Activated T-cell treated with anti-CD3 and anti-CD28 coated beads, Interleukin-2, amount 50 U/mL, for 24 hours (primary cell): Measurements from ENCODE around the gene UBE4B.
"Not testable (repeated sequence)": the region's sequence is repeated elsewhere in the genome, so short reads cannot be mapped to it uniquely, and the experiment has no call there.

Source experiments
- DNase-seq: peaks from one replicate; pipeline ENCODE4 v3.0.0-alpha.2; 2020
- H3K27ac Mint-ChIP-seq: 2 replicates; pipeline ENCODE4 v1.8.0; 2020; ENCODE audit warnings: mild to moderate bottlenecking, mixed read lengths
- H3K27me3 Mint-ChIP-seq: 2 replicates; pipeline ENCODE4 v1.8.0; 2020; ENCODE audit warnings: mixed read lengths
- H3K36me3 Mint-ChIP-seq: 2 replicates; pipeline ENCODE4 v1.8.0; 2020; ENCODE audit warnings: low read depth, mixed read lengths
- H3K4me1 Mint-ChIP-seq: 2 replicates; pipeline ENCODE4 v1.8.0; 2020; ENCODE audit warnings: low read depth, mixed read lengths
- H3K4me3 Mint-ChIP-seq: 2 replicates; pipeline ENCODE4 v1.8.0; 2020; ENCODE audit warnings: mild to moderate bottlenecking, moderate library complexity, mixed read lengths
- H3K9me3 Mint-ChIP-seq: 2 replicates; pipeline ENCODE4 v1.8.0; 2020; ENCODE audit warnings: mixed read lengths

UBE4B gene

DNA sequence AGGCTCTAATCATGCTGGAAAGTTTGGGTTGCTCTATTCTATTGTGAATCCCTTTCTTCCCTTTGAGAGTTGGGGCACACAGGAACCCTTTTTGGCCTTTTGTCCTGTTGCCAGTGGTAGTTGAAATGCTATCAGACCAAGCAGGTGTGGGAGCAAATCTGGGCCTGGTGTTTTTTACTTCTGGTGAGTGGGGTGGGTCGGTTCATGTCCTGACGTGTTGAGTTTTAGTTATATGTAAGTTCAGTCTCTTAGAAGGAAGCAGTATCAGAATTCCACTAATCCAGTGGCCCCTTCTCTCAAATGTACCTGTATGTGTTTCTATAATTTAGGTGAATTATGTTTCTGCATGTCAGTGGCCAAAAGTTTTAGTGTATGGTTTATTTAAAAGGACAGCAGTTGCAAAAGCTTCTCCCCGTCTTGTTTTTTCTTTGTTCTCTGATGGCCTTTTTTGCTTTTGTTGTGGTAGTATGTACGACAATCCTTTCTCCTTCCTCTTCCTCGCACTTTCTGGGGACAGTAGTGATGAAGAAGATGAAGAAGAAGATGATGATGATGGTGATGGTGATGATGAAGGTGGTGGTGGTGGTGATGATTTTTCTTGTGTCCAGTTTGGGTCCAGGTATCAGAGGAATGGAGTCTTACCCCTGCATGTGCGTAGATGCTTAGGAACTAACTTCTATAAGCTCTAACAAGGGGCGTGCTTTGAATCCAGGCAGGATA is 74.2 kb downstream of the UBE4B start:
- H3K27me3 Mint-ChIP-seq, result no peaks in the 10 kb centered on the region
- no peak overlapping the region for H3K27ac Mint-ChIP-seq
- H3K36me3 Mint-ChIP-seq, result peaks cover 77% of the 10 kb centered on the region
- H3K4me1 Mint-ChIP-seq, result no peaks in the 10 kb centered on the region
- DNase-seq, result no peak
- H3K4me3 Mint-ChIP-seq, result no peak overlapping the region
- H3K9me3 Mint-ChIP-seq, result no peaks in the 10 kb centered on the region

DNA sequence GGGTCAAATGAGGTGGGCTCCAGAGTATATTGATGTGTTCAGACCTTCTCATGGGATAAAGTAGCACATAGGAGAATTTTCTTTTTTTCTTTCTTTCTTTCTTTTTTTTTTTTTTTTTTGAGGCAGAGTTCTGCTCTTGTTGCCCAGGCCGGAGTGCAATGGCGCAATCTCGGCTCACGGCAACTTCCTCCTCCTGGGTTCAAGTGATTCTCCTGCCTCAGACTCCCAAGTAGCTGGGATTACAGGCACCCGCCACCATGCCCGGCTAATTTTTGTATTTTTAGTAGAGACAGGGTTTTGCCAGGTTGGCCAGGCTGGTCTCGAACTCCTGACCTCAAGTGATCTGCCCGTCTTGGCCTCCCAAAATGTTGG is 74.7 kb downstream of the UBE4B start:
- H3K9me3 Mint-ChIP-seq, H3K27ac Mint-ChIP-seq, H3K27me3 Mint-ChIP-seq, H3K4me1 Mint-ChIP-seq, DNase-seq, H3K4me3 Mint-ChIP-seq: not testable (repeated sequence)
- H3K36me3 Mint-ChIP-seq, result peaks cover 76% of the 10 kb centered on the region

DNA sequence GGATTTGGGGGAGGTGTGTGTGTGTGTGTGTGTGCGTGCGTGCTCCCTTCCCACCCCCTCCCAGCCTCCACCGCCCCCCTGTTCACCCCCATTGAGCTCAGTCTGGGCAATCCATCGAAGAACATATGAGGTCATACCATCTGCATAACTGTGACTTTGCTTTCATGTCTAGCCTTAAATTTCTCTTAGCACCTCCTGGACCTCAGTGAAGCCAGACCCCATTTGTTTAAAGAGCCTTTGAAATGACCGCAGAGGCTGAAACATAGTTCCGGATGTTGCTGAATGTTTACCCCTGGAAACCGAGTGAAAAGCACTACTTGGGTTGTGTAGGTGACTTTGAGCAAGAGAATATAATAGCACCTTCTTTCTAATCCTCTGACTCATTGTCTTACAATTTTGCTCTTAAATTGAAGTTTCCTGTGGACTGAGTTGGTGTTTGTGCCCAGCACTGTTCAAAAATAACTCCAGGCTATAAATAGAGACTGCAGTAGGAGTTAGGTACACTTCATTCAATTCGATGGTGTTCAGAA is 75.4 kb downstream of the UBE4B start:
- DNase-seq, result no peak
- H3K9me3 Mint-ChIP-seq, result no peaks in the 10 kb centered on the region
- H3K4me3 Mint-ChIP-seq, result no peak overlapping the region
- no peaks in the 10 kb centered on the region for H3K4me1 Mint-ChIP-seq
- H3K27me3 Mint-ChIP-seq, result no peaks in the 10 kb centered on the region
- no peak overlapping the region for H3K27ac Mint-ChIP-seq
- H3K36me3 Mint-ChIP-seq, result peaks cover 76% of the 10 kb centered on the region

DNA sequence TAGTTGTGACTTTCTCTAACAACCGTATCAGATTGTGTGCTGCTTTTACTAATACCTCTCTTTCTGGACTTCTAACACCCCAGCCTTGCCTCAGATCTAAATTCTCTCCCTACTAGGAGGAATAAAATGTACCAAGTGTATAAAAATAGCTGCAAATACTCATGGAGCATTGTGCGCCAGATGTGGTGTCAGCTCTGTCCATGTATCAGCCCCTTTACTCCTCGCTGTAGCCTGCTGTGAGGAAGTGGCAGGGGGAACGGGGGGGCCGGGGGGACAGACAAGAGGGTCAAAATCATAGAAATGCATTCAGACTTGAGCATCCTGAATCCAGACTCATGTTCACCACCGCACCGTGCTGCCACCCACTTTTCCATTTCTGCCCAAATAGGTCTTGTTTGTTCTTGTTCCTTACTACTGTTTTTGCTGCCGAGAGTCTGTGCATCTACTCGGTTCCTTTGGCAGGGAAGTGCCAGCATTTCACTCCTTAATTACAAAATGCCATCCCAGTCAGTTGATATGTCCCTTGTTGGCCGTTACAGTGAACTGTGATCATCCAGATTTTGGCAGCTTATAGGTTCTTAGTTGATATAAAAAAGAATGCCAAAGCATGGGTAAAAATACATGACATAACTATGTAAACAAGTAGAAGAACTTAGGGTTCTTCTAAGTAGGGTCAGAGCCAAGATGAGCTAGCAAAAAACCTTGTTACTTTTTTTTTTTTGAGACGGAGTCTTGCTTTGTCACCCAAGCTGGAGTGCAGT is 76.4 kb downstream of the UBE4B start:
- Mint-ChIP-seq H3K36me3 (peaks cover 72% of the 10 kb centered on the region), H3K27me3 (no peaks in the 10 kb centered on the region), H3K4me3 (no peak overlapping the region), H3K4me1 (no peaks in the 10 kb centered on the region), H3K9me3 (no peaks in the 10 kb centered on the region), H3K27ac (no peak overlapping the region)
- no peak for DNase-seq

DNA sequence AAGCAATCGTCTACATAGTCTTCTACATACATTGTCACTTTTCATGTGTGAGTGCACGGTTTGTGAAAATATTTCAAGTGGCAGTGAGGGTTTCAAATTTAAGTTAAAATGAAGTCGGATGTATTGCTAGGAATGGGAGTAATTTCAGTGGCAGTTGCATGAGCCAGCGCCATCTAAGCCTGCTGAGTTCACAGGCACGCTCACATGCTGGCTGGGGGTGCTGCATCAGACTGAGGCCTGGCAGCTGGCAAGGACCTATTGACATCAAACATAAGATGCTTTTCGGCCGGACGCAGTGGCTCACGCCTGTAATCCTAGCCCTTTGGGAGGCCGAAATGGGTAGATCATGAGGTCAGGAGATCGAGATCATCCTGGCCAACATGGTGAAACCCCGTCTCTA is 80.7 kb downstream of the UBE4B start:
- no peak overlapping the region for H3K27ac Mint-ChIP-seq
- no peaks in the 10 kb centered on the region for H3K9me3 Mint-ChIP-seq
- no peak for DNase-seq
- no peaks in the 10 kb centered on the region for H3K27me3 Mint-ChIP-seq
- H3K4me1 Mint-ChIP-seq, result no peaks in the 10 kb centered on the region
- peaks cover 62% of the 10 kb centered on the region for H3K36me3 Mint-ChIP-seq
- H3K4me3 Mint-ChIP-seq, result no peak overlapping the region

DNA sequence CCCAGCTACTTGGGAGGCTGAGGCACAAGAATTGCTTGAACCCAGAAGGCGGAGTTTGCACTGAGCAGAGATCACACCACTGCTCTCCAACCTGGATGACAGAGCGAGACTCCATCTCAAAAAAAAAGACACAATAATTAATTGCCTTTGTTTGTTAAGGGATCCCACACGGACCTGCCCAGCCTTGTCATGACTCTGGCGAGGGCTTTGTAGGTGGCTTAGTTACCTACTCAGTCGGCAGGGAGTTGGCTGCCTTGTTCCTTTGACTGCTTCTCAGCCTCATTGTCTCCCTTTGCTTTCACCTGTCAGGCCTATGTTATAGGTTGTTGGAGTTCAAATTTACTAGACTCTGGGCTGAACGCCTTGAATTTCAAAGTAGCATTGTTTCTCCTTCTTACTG is 82.0 kb downstream of the UBE4B start:
- H3K36me3 Mint-ChIP-seq, result peaks cover 63% of the 10 kb centered on the region

DNA sequence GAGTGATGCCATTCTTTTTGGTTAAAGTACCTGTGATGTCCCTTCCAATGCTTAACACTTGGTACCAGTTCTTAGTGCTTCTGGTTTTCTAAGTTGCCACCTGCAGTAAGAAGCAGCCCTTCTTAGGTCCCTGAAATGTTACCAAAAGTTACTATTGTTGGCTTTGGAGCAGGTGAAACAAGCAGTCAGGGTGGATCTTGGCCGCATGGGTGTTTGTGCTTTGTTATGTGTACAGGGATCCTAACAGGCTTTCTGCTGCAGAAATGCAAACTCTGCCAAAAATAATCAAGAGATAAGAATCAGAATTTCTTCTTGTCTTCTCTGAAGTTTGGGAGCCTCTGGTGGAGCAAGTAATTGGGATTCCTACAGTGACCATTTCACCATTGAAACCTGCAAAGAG is 84.4 kb downstream of the UBE4B start:
- Mint-ChIP-seq H3K4me1 (no peaks in the 10 kb centered on the region), H3K9me3 (no peaks in the 10 kb centered on the region), H3K27ac (no peak overlapping the region), H3K27me3 (no peaks in the 10 kb centered on the region), H3K4me3 (no peak overlapping the region), H3K36me3 (peaks cover 61% of the 10 kb centered on the region)
- no peak for DNase-seq

More for the DNA sequence above, 82.0 kb downstream of the UBE4B start:
- Mint-ChIP-seq H3K27ac (no peak overlapping the region), H3K9me3 (no peaks in the 10 kb centered on the region), H3K27me3 (no peaks in the 10 kb centered on the region), H3K4me3 (no peak overlapping the region), H3K4me1 (no peaks in the 10 kb centered on the region)
- DNase-seq, result no peak

DNA sequence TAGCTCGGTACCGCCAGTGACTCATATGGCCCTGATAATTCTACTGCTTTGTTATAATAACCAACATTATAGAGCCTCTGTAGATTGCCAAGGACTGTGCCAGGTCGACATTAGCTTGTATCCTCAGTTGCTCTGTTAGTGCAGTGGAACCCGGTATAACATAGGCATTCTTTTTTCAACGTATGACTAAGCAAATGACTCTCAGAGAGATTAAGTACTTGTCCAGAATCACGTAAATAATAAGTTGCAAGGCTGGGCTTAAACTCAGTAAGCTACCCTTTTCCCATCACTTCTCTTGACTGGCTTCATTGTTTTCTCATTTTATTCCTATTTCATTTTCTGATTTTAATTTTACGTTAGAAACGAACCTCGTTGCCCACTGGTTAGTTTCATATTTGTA is 85.1 kb downstream of the UBE4B start:
- peaks cover 64% of the 10 kb centered on the region for H3K36me3 Mint-ChIP-seq
- DNase-seq, result no peak
- no peak overlapping the region for H3K27ac Mint-ChIP-seq

DNA sequence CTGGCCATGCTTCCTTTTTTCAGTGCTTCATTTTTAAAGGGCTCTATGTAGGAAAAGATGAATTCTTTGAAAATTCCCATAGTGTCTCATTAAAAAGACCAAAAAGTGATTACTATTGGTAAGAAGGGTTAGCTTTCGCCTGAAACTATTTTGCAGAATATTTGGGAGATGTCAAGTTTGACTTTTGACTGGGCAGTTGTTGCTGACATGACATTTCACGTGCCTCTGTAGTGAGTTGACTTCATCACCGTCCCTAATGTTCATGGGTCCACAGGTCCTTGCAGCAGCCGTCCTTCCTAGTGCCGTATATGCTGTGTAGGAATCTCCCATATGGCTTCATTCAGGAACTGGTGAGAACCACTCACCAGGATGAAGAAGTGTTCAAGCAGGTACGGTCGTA is 88.9 kb downstream of the UBE4B start:
- H3K27me3 Mint-ChIP-seq, result no peaks in the 10 kb centered on the region
- H3K9me3 Mint-ChIP-seq, result no peaks in the 10 kb centered on the region
- no peak overlapping the region for H3K27ac Mint-ChIP-seq
- no peak overlapping the region for H3K4me3 Mint-ChIP-seq
- no peaks in the 10 kb centered on the region for H3K4me1 Mint-ChIP-seq
- H3K36me3 Mint-ChIP-seq, result peaks cover 55% of the 10 kb centered on the region
- DNase-seq, result no peak

More for the DNA sequence above, 85.1 kb downstream of the UBE4B start:
- no peaks in the 10 kb centered on the region for H3K4me1 Mint-ChIP-seq
- no peaks in the 10 kb centered on the region for H3K9me3 Mint-ChIP-seq
- H3K27me3 Mint-ChIP-seq, result no peaks in the 10 kb centered on the region
- no peak overlapping the region for H3K4me3 Mint-ChIP-seq

DNA sequence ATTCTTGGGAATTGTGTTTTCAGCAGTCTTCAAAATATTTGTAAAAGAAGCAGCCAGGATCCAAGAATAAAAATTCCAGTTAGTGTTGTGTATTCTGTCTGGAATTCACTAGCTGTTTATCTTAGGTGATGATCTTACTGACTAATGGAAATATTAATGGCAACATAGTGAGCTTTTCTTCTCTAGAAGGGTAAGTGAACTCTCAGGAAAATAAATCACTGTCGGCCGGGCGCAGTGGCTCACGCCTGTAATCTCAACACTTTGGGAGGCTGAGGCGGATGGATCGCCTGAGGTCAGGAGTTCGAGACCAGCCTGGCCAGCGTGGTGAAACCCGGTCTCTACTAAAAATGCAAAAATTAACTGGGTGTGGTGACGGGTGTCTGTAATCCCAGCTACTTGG is 90.2 kb downstream of the UBE4B start:
- no peaks in the 10 kb centered on the region for H3K27me3 Mint-ChIP-seq
- no peaks in the 10 kb centered on the region for H3K9me3 Mint-ChIP-seq
- H3K4me3 Mint-ChIP-seq, result no peak overlapping the region
- H3K36me3 Mint-ChIP-seq, result peaks cover 52% of the 10 kb centered on the region
- H3K27ac Mint-ChIP-seq, result no peak overlapping the region
- no peak for DNase-seq
- no peaks in the 10 kb centered on the region for H3K4me1 Mint-ChIP-seq

DNA sequence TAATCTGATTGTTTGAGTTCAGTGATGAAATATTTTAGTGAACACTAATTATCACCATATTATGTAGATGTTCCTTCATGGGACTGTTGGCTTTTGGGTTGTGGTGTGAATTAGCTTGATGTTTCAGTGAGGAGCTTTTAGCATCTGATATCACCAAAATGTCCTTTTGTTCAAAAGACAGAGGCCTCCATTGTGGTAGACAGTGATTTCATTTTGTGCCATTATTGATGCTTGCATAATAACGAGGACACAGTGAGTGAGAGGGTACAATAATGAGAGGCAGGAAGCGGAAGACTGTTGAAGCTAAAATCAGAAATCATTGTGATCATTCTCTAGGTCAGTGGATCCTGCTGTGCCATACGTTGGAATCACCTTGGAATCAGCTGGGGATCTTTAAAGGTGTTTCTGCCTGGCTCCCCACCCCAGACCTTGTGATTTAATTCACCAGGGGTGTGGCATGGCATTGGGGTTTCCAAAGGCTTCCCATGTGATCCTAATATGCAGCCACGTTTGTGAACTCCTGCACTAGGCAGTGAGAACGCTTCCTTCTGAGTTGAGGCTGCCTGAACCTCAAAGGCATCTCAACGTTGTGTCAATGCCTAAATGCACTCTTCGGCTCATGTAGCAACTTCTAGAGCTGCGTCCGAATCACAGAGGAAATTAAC is 95.5 kb downstream of the UBE4B start:
- DNase-seq, result no peak
- no peaks in the 10 kb centered on the region for H3K4me1 Mint-ChIP-seq
- H3K27me3 Mint-ChIP-seq, result no peaks in the 10 kb centered on the region
- peaks cover 66% of the 10 kb centered on the region for H3K36me3 Mint-ChIP-seq
- H3K27ac Mint-ChIP-seq, result no peak overlapping the region
- H3K4me3 Mint-ChIP-seq, result no peak overlapping the region
- no peaks in the 10 kb centered on the region for H3K9me3 Mint-ChIP-seq

DNA sequence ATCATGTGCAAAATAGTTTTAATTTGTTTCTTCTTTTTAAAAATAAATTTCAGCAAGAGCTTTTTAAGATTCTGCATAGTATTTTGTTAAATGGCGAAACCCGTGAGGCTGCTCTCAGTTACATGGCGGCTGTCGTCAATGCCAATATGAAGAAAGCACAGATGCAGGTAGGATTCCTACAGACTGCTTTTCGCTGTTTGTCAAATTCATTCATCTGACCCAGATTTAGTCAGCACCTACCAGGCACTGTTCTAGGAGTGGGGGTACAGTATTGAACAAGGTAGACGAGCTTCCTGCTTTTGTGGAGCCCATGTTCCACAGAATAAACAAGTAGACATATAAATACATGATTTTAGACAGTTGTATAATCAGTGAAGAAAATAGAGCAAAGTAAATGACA is 99.6 kb downstream of the UBE4B start:
- H3K9me3 Mint-ChIP-seq, result no peaks in the 10 kb centered on the region
- no peak for DNase-seq
- peaks cover 78% of the 10 kb centered on the region for H3K36me3 Mint-ChIP-seq
- H3K4me1 Mint-ChIP-seq, result no peaks in the 10 kb centered on the region
- no peaks in the 10 kb centered on the region for H3K27me3 Mint-ChIP-seq
- no peak overlapping the region for H3K4me3 Mint-ChIP-seq
- no peak overlapping the region for H3K27ac Mint-ChIP-seq

DNA sequence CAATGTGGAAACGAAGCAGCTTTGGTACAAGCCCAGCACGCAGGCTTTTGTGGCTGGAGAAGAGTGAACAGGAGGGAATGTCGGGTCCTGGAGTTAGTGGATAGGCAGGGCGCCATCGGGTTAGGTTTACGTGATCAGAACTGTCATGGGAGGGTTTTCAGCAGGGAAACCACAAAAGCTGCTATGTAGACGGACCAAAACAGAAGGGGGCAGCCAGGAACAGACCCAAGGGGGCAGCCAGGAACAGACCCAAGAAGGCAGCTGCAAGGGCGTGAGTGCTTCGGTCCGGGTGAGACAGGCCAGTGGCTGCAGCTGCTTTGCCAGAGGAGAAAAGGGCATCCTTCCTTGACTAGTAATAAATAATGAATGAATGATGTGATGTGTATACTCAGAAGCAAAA is 100.1 kb downstream of the UBE4B start:
- H3K36me3 Mint-ChIP-seq, result peaks cover 79% of the 10 kb centered on the region
- no peak overlapping the region for H3K4me3 Mint-ChIP-seq
- no peaks in the 10 kb centered on the region for H3K4me1 Mint-ChIP-seq
- no peak for DNase-seq
- H3K9me3 Mint-ChIP-seq, result no peaks in the 10 kb centered on the region
- H3K27me3 Mint-ChIP-seq, result no peaks in the 10 kb centered on the region
- no peak overlapping the region for H3K27ac Mint-ChIP-seq

DNA sequence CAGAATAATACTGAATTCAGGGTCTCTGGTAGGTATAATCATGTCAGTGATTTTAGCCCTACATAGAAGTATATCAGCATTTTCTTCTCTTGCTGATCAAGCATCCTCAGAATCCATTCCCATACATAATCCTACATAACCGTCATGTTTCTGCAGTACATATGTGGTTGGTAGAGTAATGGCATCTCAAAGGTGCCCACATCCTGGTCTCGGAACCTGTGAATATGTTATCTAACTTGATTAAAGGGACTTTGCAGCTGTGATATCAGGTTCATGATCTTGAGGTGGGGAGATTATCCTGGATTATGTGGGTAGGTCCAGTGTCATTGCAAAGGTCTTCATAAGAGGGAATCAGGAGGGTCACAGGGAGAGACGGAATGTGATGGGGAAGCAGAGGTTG is 108.2 kb downstream of the UBE4B start:
- DNase-seq, result no peak
- Mint-ChIP-seq H3K9me3 (no peaks in the 10 kb centered on the region), H3K36me3 (peaks cover 64% of the 10 kb centered on the region), H3K27ac (no peak overlapping the region), H3K27me3 (no peaks in the 10 kb centered on the region), H3K4me3 (no peak overlapping the region), H3K4me1 (no peaks in the 10 kb centered on the region)

DNA sequence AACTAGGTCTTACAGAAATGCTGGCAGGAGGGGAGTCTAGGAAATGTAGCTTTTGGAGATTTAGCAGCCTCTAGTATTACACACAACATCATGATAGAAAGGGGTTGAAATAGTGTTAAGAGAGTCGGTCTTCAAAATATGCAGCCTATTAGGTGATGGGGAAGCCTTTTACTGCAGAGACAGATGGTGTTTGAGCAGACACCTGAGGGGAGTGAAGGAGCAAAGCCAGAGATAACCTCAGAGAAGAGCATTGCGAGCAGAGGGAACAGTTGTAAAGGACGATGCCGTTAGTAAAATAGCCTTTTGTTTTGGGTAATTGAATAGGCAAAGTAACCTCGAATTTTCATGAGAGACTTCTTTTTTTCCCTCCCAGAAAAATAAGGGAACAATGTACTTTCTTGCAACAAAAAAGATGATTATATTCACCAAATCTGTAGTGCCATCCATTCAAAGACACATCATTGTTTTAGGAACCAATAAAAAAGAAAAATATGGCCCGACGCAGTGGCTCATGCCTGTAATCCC is 111.3 kb downstream of the UBE4B start:
- peaks cover 51% of the 10 kb centered on the region for H3K36me3 Mint-ChIP-seq
- DNase-seq, result no peak
- no peaks in the 10 kb centered on the region for H3K4me1 Mint-ChIP-seq
- no peaks in the 10 kb centered on the region for H3K9me3 Mint-ChIP-seq
- no peaks in the 10 kb centered on the region for H3K27me3 Mint-ChIP-seq
- no peak overlapping the region for H3K4me3 Mint-ChIP-seq
- no peak overlapping the region for H3K27ac Mint-ChIP-seq
